Lower lobe of right lung (tissue), 2 donors: ENCODE data around the gene NOS1AP. TPM values are rescaled to one million over a fixed set of nuclear protein-coding genes. Genes with fewer than 3 reads are reported as not detected.
A peak's percentile ranks its signal among the peaks of the same experiment; 100 is the strongest.

Experiments
- ATAC-seq, 2 donors: fragments of 200-7000 bp; cut with Tn5 transposase; one replicate each; pipeline ENCODE4 v1.9.1; 2020 to 2022; ENCODE audit warnings: mild to moderate bottlenecking in 2 of 2, moderate library complexity in 2 of 2
- DNase-seq: peaks from one replicate; pipeline ENCODE4 v3.0.0-alpha.2; 2020
- H3K27ac ChIP-seq: fragments of 200-600 bp; one replicate; pipeline ENCODE4 v1.8.0; 2022
- H3K27me3 ChIP-seq: fragments of 200-600 bp; one replicate; pipeline ENCODE4 v1.8.0; 2022; ENCODE audit warnings: low read depth
- H3K36me3 ChIP-seq: fragments of 200-600 bp; one replicate; pipeline ENCODE4 v1.8.0; 2022; ENCODE audit warnings: mild to moderate bottlenecking
- H3K4me1 ChIP-seq: fragments of 200-600 bp; one replicate; pipeline ENCODE4 v1.8.0; 2022
- H3K4me3 ChIP-seq: fragments of 200-600 bp; one replicate; pipeline ENCODE4 v1.8.0; 2022; ENCODE audit warnings: mild to moderate bottlenecking
- H3K9me3 ChIP-seq: fragments of 200-600 bp; one replicate; pipeline ENCODE4 v1.8.0; 2022
- intact Hi-C: fragments of 100-400 bp; cut with DNase I; formaldehyde crosslinking; loops from one replicate; pipeline ENCODE4 v1.11.0; 2022
- total RNA-seq: library from RNA; stranded (reverse); fragmentation: NEBNext Ultra II Directional; extraction: Animal tissue kit (Norgen Biotek cat#: 25700); gene quantifications from one replicate; pipeline ENCODE4 v1.2.1, GENCODE V29; 2021
- TF ChIP-seq, protein P1 (sequence below): fragments of 200-600 bp; IDR thresholded peaks from one replicate; pipeline ENCODE4 v1.8.0; 2022; ENCODE audit warnings: antibody characterized with exemption, mild to moderate bottlenecking
- donor health status: DM: no; HTN: yes; CAD: no; lungs with severe emphysema.

NOS1AP gene
- total RNA-seq, 1 donor from 2014 or later: 3.6 TPM

DNA sequence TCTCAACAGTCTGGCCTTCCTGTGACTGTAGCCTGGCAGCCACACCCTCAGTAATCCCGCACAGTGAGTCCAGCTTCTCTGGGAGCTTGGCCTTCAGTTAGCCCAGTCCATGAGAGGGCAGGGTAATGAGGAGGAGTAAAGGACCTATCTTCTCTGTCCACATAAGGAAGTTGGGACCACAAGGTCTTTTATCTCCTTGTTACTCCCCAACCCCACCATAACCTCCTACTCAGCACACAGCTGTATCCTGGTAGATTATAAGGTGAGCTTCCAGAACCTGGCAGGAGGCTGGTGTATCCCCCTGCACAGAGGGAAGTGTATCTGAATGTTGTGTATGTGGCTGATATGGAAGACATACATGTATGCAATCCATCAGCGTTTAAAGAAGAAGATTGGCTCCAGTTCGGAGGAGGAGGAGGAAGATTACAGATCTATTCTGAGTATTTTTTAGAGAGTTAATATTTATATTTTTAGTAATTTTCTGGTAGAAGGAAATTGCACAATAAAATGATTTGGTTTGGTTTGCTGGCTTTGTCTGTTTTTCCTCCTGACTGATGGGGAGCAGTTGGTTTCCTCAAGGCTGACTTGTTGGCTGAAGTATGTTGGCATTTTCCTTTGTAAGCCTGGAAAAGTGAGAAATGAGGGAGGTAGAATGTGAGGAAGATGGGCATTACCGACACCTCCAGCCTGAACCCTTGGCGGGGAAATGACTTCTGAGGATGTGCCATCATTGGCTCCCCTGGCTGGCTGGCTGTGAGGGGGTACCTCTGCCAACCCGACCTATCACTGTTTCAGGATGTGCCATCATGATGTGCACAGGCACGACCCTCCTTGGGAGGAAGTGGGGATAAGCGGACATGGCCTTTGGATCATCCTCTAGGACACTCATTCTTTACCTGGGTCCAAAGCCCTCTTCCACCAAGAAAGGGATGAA, 317.1 kb downstream of the NOS1AP start:
- ATAC-seq (no peak), DNase-seq (no peak)
- intact Hi-C loops: no loop called here
- TF ChIP-seq, protein P1, sequence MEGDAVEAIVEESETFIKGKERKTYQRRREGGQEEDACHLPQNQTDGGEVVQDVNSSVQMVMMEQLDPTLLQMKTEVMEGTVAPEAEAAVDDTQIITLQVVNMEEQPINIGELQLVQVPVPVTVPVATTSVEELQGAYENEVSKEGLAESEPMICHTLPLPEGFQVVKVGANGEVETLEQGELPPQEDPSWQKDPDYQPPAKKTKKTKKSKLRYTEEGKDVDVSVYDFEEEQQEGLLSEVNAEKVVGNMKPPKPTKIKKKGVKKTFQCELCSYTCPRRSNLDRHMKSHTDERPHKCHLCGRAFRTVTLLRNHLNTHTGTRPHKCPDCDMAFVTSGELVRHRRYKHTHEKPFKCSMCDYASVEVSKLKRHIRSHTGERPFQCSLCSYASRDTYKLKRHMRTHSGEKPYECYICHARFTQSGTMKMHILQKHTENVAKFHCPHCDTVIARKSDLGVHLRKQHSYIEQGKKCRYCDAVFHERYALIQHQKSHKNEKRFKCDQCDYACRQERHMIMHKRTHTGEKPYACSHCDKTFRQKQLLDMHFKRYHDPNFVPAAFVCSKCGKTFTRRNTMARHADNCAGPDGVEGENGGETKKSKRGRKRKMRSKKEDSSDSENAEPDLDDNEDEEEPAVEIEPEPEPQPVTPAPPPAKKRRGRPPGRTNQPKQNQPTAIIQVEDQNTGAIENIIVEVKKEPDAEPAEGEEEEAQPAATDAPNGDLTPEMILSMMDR: no peak
- Histone ChIP-seq H3K27me3 (no peaks in the 10 kb centered on the region), H3K9me3 (no peaks in the 10 kb centered on the region), H3K27ac (no peak overlapping the region), H3K4me3 (no peak overlapping the region), H3K4me1 (no peaks in the 10 kb centered on the region), H3K36me3 (no peaks in the 10 kb centered on the region)

DNA sequence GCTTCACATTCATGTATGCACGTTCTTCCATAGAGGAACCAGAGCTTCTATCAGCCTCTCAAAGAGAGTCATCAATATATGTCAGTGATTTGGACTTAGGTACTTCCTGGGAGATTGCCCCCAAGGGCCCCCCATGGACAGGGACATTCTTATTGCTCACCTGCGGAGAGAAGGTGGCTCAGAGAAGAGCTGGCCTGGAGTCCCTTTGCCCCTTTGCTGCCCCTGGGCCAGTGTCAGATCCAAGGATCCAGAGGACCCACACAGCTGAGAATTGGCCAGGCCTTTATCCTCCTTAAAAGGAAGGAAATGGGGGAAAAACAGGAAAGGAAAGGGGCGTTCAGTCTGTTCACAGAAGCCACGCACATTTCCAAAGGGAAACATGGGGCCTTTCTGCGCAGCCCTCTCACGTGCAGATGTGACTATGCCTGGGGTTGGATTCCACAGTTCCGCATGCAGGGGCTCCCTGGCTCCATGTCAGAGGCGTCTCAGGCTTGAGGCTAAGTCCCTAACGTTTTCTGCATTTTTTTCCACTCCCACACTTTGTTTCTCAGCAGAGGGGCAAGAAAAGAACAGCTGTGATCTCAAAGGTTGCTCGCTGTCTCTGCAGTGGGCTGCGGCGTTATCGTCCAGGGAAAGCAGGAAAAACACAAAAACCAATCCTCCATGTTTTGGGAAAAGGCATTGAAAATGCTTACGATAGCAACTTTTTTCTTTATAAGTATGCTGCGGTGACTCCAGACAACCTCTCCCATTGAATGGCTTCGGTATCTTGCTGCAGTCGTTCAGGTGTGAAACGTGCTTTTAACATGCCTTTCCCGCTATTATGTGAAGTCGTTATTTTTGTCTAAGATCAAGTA, 318.0 kb downstream of the NOS1AP start:
- Histone ChIP-seq H3K4me3 (no peak overlapping the region), H3K27ac (no peak overlapping the region), H3K27me3 (no peaks in the 10 kb centered on the region), H3K36me3 (no peaks in the 10 kb centered on the region), H3K9me3 (no peaks in the 10 kb centered on the region), H3K4me1 (no peaks in the 10 kb centered on the region)
- DNase-seq (no peak), ATAC-seq (no peak)
- intact Hi-C loops: no loop called here
- TF ChIP-seq, protein P1: no peak

DNA sequence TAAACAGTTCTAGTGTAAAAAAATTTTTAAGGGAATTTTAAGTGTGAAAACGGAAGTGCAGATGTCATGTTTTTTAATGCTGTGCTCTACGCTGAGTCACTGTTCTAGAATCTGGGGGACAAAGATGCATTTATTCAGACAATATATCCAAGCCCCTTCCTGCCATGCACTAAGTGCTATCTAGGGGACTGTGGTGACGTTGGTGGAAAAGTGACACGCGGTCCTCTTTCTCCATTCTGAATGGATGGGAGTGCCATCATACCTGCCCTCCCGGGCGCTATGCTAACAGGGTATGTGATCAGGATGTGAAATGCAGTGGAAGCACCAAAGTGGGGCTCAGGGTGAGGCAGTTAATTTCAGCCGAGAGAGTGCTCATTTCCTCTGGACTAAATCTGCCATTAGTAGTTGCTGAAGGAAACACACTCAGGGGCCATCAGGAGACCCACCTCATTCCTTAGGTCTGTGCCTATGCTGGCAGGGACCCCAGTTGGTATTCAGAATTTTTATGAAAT, 318.6 kb downstream of the NOS1AP start:
- H3K27me3 ChIP-seq: no peaks in the 10 kb centered on the region
- ATAC-seq (no peak), DNase-seq (no peak)
- H3K27ac ChIP-seq: no peak overlapping the region
- H3K4me1 ChIP-seq: no peaks in the 10 kb centered on the region
- no peaks in the 10 kb centered on the region for H3K9me3 ChIP-seq
- H3K36me3 ChIP-seq: no peaks in the 10 kb centered on the region
- intact Hi-C loops: no loop called here
- H3K4me3 ChIP-seq: no peak overlapping the region
- TF ChIP-seq, protein P1: no peak

DNA sequence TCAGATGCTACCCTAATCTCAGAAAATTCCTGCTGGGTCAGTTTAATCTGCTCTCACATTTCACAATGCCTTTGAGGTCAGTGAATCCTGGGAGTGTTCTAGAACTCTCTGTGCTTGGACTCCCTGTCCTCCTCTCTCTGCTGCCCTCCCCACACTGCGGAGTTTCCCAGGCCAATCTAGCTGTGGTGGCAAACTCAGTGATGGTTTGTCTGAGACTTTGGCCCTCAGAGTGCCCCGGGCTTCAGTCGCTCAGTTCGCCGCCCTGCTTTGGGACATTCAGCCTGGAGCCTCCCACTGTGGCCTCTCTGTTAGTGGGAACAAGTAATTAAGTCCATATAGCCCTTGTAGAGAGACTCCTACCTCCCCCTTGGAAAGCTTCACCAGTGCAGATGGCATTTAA, 319.1 kb downstream of the NOS1AP start:
- H3K9me3 ChIP-seq: no peaks in the 10 kb centered on the region
- H3K27me3 ChIP-seq: no peaks in the 10 kb centered on the region
- H3K4me1 ChIP-seq: no peaks in the 10 kb centered on the region
- H3K36me3 ChIP-seq: no peaks in the 10 kb centered on the region
- DNase-seq (no peak), ATAC-seq (peak in 1 of 2 donors; percentile 32)
- no peak overlapping the region for H3K4me3 ChIP-seq
- no peak overlapping the region for H3K27ac ChIP-seq
- TF ChIP-seq, protein P1: no peak
- intact Hi-C loops: no loop called here

DNA sequence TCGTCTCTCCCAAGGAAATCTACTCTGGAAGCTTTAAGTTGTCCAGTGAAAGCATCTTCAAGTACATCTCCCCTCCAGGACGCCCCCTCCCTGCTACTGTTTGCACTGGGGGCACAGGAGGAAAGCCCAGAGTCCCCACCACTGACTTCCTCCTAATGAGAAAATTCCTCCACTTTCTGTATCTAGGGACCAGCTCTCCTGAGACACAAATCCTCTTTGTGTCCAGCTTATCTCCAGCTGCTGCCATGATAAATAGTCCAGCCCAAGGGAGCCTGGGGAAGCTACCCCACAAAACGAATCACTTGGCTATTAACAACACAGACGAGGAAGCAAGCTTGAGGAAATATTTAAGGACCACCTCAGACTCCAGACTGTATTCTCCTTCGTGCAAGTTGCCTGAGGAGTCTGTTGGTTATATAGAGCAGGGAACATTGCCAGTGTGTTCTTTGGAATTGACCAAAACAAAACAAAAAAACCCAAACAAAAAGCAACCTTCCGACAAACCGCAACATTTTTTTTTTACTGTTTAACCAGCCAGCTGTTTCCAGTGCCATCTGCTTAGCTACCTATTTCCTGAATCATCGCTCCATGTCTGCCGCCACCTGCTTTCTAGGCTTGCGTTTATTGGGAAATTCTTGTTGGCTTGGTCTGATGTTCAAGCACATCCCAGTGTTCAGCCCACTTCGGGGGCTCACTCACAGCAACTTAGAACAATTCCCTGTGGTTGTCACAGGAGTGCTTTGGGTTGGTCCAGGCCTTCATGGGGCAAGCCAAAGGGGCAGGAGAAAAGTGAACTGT, 319.7 kb downstream of the NOS1AP start:
- TF ChIP-seq, protein P1: no peak
- Histone ChIP-seq H3K36me3 (no peaks in the 10 kb centered on the region), H3K27ac (no peak overlapping the region), H3K9me3 (no peaks in the 10 kb centered on the region), H3K4me3 (no peak overlapping the region), H3K4me1 (no peaks in the 10 kb centered on the region), H3K27me3 (no peaks in the 10 kb centered on the region)
- intact Hi-C loops: no loop called here
- DNase-seq: no peak
- ATAC-seq: no peak
